B cell (primary cell): ENCODE data around the gene CHD5. TPM values are rescaled to one million over a fixed set of nuclear protein-coding genes. Genes with fewer than 3 reads are reported as not detected.
"Not testable (repeated sequence)": the region's sequence is repeated elsewhere in the genome, so short reads cannot be mapped to it uniquely, and the experiment has no call there.

Source experiments
- ATAC-seq: fragments of 200-7000 bp; cut with Tn5 transposase; one replicate; pipeline ENCODE4 v1.10.0; 2021; ENCODE audit warnings: low read depth, mild to moderate bottlenecking, moderate number of reproducible peaks, moderate library complexity
- CTCF ChIA-PET: fragments of 350-600 bp; sonication (Branson Sonifier 250); formaldehyde crosslinking; loops from one replicate; lab custom pipeline; 2021; ENCODE audit warnings: antibody characterized with exemption, inconsistent platforms; lab: Charles Lee
- POLR2A ChIA-PET: fragments of 350-600 bp; sonication (Branson Sonifier 250); formaldehyde crosslinking; loops from one replicate; lab custom pipeline; 2021; ENCODE audit warnings: antibody characterized with exemption; lab: Charles Lee
- DNase-seq: peaks from one replicate; pipeline ENCODE4 v3.0.0; 2013
- H2AFZ ChIP-seq: 2 replicates; pipeline ENCODE4 v1.6.1; 2012; ENCODE audit warnings: mild to moderate bottlenecking, low read depth, low read length; ENCODE audit not compliant: insufficient read depth, poor library complexity, severe bottlenecking
- H3K27ac ChIP-seq, 2 donors: 1 replicate in 1 of 2; 2 replicates in 1 of 2; pipeline ENCODE4 v1.5.1; 2012 to 2013; ENCODE audit warnings: low read length in 2 of 2, mild to moderate bottlenecking in 2 of 2, moderate library complexity in 1 of 2
- H3K27me3 ChIP-seq, 4 experiments: fragments of 200-600 bp in 1 of 4; sonication (generic) in 1 of 4; replicated peaks in 1 of 4; 1 replicate in 2 of 4; 2 replicates in 2 of 4; pipeline versions ENCODE4 v1.6.1 to v1.7.0; 2013 to 2016; ENCODE audit warnings: low read length in 3 of 4, mild to moderate bottlenecking in 2 of 4, mixed read lengths in 1 of 4, moderate library complexity in 1 of 4; ENCODE audit not compliant: insufficient read depth in 4 of 4, control insufficient read depth in 3 of 4; ENCODE audit errors: control extremely low read depth in 1 of 4
- H3K36me3 ChIP-seq, 2 experiments: replicated peaks in 1 of 2; 1 replicate in 1 of 2; 2 replicates in 1 of 2; pipeline versions ENCODE4 v1.6.1 to v1.7.1; 2013; ENCODE audit warnings: low read length in 1 of 2; ENCODE audit not compliant: insufficient read depth in 2 of 2, control insufficient read depth in 1 of 2; ENCODE audit errors: control extremely low read depth in 1 of 2, extremely low read depth in 1 of 2
- H3K4me1 ChIP-seq, 2 donors: fragments of 200-600 bp in 1 of 2; sonication (generic) in 1 of 2; 1 replicate in 1 of 2; 2 replicates in 1 of 2; pipeline versions ENCODE4 v1.5.1 to v1.6.1; 2013 to 2017; ENCODE audit warnings: low read length in 2 of 2; ENCODE audit not compliant: control insufficient read depth in 2 of 2, insufficient read depth in 2 of 2
- H3K4me2 ChIP-seq: replicated peaks from 2 replicates; pipeline ENCODE3; 2012; ENCODE audit warnings: mild to moderate bottlenecking, low read depth, low read length; ENCODE audit not compliant: poor library complexity, severe bottlenecking
- H3K4me3 ChIP-seq, 5 experiments: fragments of 200-600 bp in 1 of 5; sonication (generic) in 1 of 5; 1 replicate in 3 of 5; 2 replicates in 2 of 5; pipeline versions ENCODE4 v1.5.1 to v1.7.0; 2011 to 2016; ENCODE audit warnings: low read length in 4 of 5, mild to moderate bottlenecking in 4 of 5, low read depth in 2 of 5, control low read depth in 1 of 5, moderate library complexity in 1 of 5; ENCODE audit not compliant: insufficient read depth in 1 of 5; ENCODE audit errors: control extremely low read depth in 1 of 5, extremely low read depth in 1 of 5
- H3K79me2 ChIP-seq: fragments of 200-600 bp; sonication (generic); one replicate; pipeline ENCODE4 v1.6.0; 2016; ENCODE audit warnings: low read length; ENCODE audit not compliant: control insufficient read depth, insufficient read depth
- H3K9ac ChIP-seq: fragments of 200-600 bp; sonication (generic); 2 replicates; pipeline ENCODE4 v1.6.1; 2017; ENCODE audit warnings: mild to moderate bottlenecking, low read length, moderate library complexity
- H3K9me3 ChIP-seq, 3 donors: one replicate each; pipeline versions ENCODE4 v1.6.1 to v1.7.1; 2013; ENCODE audit warnings: low read length in 2 of 3; ENCODE audit not compliant: control insufficient read depth in 2 of 3, insufficient read depth in 1 of 3; ENCODE audit errors: control extremely low read depth in 1 of 3
- H4K20me1 ChIP-seq: 2 replicates; pipeline ENCODE4 v1.6.0; 2012; ENCODE audit warnings: mild to moderate bottlenecking, low read length; ENCODE audit not compliant: insufficient read depth, control insufficient read depth, poor library complexity, severe bottlenecking
- H3K27ac Mint-ChIP-seq: one replicate; pipeline ENCODE4 v1.8.0; 2021; ENCODE audit warnings: mixed read lengths
- H3K27me3 Mint-ChIP-seq: one replicate; pipeline ENCODE4 v1.8.0; 2021; ENCODE audit warnings: mixed read lengths
- H3K4me1 Mint-ChIP-seq: one replicate; pipeline ENCODE4 v1.8.0; 2021; ENCODE audit warnings: mixed read lengths
- H3K4me3 Mint-ChIP-seq: one replicate; pipeline ENCODE4 v1.8.0; 2021; ENCODE audit warnings: mixed read lengths
- H3K9me3 Mint-ChIP-seq: one replicate; pipeline ENCODE4 v1.8.0; 2022; ENCODE audit warnings: mixed read lengths; ENCODE audit not compliant: insufficient read depth
- EZH2 ChIP-seq: IDR thresholded peaks from 2 replicates; pipeline ENCODE4 v1.6.1; 2012; ENCODE audit warnings: borderline replicate concordance, low read depth, mild to moderate bottlenecking, moderate library complexity, low read length; ENCODE audit not compliant: insufficient read depth, poor library complexity, severe bottlenecking
- WGBS: methylation state at CpG from one replicate; pipeline ENCODE4 v1.1.5; 2013; ENCODE audit warnings: missing lambda C conversion rate; ENCODE audit not compliant: insufficient coverage; 5-methylcytosine and 5-hydroxymethylcytosine counted together
- intact Hi-C: fragments of 100-400 bp; cut with micrococcal nuclease; formaldehyde crosslinking; loops from one replicate; pipeline ENCODE4 v1.10.0; 2022
- polyA plus RNA-seq: library from polyadenylated mRNA; depleted of rRNA; stranded (reverse); fragments of >200 nt; gene quantifications from 2 replicates; pipeline ENCODE4 v1.2.3, GENCODE V29; 2012
- total RNA-seq, 2 donors: library from RNA; stranded (reverse); fragments of 120-200 nt in 1 of 2; gene quantifications; 1 replicate in 1 of 2; 2 replicates in 1 of 2; pipeline versions ENCODE4 v1.2.3 to v1.2.4, GENCODE V29; 2013 to 2022
- TF ChIP-seq, protein P1 (sequence below): fragments of 200-600 bp; IDR thresholded peaks from one replicate; pipeline ENCODE4 v1.8.0; 2022; ENCODE audit warnings: antibody characterized with exemption, mild to moderate bottlenecking

Gene CHD5
- total and polyA plus RNA-seq, 2 donors (not counting 1 experiment from before 2014, with no cell fraction given) = 0.18 to 0.20 TPM

DNA sequence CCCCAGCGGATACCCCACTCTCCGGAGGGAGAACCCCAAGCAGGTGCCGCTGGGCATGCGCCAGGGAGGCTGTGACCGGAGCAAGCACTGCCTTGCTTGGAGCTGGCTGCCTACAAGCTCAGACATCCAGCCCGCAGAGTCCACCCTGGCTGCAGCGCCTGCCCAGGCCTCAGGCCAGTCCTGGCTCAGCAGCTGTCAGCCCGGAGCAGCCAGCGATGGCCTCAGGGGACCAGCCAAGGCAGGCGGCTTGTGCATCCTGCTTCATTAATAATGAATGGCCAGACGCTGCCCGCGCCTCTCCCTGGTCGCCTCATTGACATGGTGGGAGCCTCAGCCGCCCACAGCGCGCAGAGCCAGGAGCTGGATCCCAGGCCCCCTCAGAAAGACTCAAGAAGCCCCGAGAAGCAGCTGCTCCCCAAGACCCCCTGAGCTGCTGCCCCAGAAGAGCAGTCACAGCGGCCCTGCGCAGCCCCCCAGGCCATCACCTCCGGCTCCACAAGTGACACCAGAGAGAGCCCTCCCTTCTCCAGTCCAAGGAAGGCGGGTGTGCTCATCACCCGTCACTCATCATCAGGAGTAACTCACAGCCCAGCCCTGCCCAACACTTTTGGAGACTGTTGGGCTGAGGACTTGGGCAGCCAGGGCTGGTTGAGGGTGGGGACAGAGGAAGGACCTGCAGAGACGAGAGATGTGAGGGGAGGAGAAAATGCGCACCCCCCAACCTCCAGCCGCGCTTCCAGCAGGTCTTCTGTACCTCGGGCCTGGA lies 114.8 kb downstream of the CHD5 start:
- Histone ChIP-seq H4K20me1 (peaks cover 70% of the 10 kb centered on the region), H3K27ac (no peak overlapping the region), H3K36me3 (peaks cover 0 to 17% of the 10 kb centered on the region in 2 experiments), H3K4me3 (no peak overlapping the region), H3K79me2 (peaks cover 3% of the 10 kb centered on the region), H2AFZ (no peak overlapping the region), H3K4me1 (no peaks in the 10 kb centered on the region), H3K9ac (no peak overlapping the region), H3K4me2 (no peak overlapping the region), H3K9me3 (no peaks in the 10 kb centered on the region), H3K27me3 (no peaks in the 10 kb centered on the region)
- Mint-ChIP-seq H3K4me1 (no peaks in the 10 kb centered on the region), H3K27me3 (no peaks in the 10 kb centered on the region), H3K27ac (no peak overlapping the region), H3K4me3 (no peak overlapping the region), H3K9me3 (no peaks in the 10 kb centered on the region)
- no peak for TF ChIP-seq EZH2
- TF ChIP-seq, protein P1, sequence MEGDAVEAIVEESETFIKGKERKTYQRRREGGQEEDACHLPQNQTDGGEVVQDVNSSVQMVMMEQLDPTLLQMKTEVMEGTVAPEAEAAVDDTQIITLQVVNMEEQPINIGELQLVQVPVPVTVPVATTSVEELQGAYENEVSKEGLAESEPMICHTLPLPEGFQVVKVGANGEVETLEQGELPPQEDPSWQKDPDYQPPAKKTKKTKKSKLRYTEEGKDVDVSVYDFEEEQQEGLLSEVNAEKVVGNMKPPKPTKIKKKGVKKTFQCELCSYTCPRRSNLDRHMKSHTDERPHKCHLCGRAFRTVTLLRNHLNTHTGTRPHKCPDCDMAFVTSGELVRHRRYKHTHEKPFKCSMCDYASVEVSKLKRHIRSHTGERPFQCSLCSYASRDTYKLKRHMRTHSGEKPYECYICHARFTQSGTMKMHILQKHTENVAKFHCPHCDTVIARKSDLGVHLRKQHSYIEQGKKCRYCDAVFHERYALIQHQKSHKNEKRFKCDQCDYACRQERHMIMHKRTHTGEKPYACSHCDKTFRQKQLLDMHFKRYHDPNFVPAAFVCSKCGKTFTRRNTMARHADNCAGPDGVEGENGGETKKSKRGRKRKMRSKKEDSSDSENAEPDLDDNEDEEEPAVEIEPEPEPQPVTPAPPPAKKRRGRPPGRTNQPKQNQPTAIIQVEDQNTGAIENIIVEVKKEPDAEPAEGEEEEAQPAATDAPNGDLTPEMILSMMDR = no peak
- DNase-seq (no peak), ATAC-seq (no peak)
- CTCF ChIA-PET = no interaction called here
- POLR2A ChIA-PET = no interaction called here
- WGBS = 98% methylated on average over 22 of the region's 28 CpGs
- intact Hi-C loops = no loop called here

DNA sequence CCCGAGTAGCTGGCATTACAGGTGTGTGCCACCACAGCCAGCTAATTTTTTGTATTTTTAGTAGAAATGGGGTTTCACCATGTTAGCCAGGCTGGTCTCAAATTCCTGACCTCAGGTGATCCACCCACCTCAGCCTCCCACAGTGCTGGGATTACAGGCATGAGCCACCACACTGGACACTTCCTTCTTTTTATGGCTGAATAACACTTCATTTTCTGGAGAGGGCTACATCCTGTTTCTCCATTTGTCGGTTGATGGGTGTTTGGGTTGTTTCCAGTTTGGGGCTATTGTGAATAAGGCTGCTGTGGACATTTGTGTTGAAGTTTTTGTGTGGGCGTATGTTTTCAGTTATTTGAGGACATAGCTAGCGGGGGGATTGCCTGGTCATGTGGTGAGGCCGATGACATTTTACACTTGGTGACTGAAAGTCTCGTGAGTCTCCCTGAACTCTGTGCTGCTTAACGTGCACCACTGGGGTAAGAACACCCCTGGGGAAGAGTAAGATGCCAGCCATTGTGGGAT lies 116.5 kb downstream of the CHD5 start:
- WGBS = 96% methylated on average over 5 of the region's 7 CpGs
- H3K27ac Mint-ChIP-seq = not testable (repeated sequence)

More for the DNA sequence above, 116.5 kb downstream of the CHD5 start:
- H3K4me2 ChIP-seq, ATAC-seq, H3K4me1 ChIP-seq, POLR2A ChIA-PET, H3K4me1 Mint-ChIP-seq, H3K4me3 Mint-ChIP-seq, H2AFZ ChIP-seq, H3K27me3 Mint-ChIP-seq, H3K27me3 ChIP-seq, H3K27ac ChIP-seq, H3K79me2 ChIP-seq, DNase-seq, intact Hi-C loops, H3K9me3 Mint-ChIP-seq, H3K9me3 ChIP-seq, H3K4me3 ChIP-seq, CTCF ChIA-PET, H3K9ac ChIP-seq: not testable (repeated sequence)
- Histone ChIP-seq H4K20me1 (peaks cover 63% of the 10 kb centered on the region), H3K36me3 (peaks cover 0 to 23% of the 10 kb centered on the region in 2 experiments)
